Activated T-helper 2 cell treated with anti-CD3 and anti-CD28 coated beads, Interferon-gamma antibody, Interleukin-2, Interleukin-4, amounts not matched to agents 10 μg/mL and 5 μg/mL and 100 μg/mL, durations not matched to agents 14 hours and 24 hours and 36 hours (primary cell): ENCODE data around the gene LATS1. TPM values are rescaled to one million over a fixed set of nuclear protein-coding genes. Genes with fewer than 3 reads are reported as not detected.
"Not testable (repeated sequence)": the region's sequence is repeated elsewhere in the genome, so short reads cannot be mapped to it uniquely, and the experiment has no call there.

ENCODE experiments used
- DNase-seq: peaks from one replicate; pipeline ENCODE4 v3.0.0; 2021; ENCODE audit warnings: low spot score
- H3K27ac Mint-ChIP-seq: one replicate; pipeline ENCODE4 v1.8.0; 2021; ENCODE audit warnings: mixed read lengths
- H3K27me3 Mint-ChIP-seq: one replicate; pipeline ENCODE4 v1.8.0; 2021; ENCODE audit warnings: low read depth, mixed read lengths
- H3K36me3 Mint-ChIP-seq: one replicate; pipeline ENCODE4 v1.8.0; 2021; ENCODE audit warnings: low read depth, mixed read lengths
- H3K4me1 Mint-ChIP-seq: one replicate; pipeline ENCODE4 v1.8.0; 2021; ENCODE audit warnings: low read depth, mixed read lengths
- H3K4me3 Mint-ChIP-seq: one replicate; pipeline ENCODE4 v1.8.0; 2021; ENCODE audit warnings: low read depth, mild to moderate bottlenecking, moderate library complexity, mixed read lengths
- H3K9me3 Mint-ChIP-seq: one replicate; pipeline ENCODE4 v1.8.0; 2021; ENCODE audit warnings: mixed read lengths
- intact Hi-C: fragments of 100-400 bp; cut with micrococcal nuclease; formaldehyde crosslinking; loops from one replicate; pipeline ENCODE4 v1.15.1; 2023
- total RNA-seq: library from RNA; stranded (reverse); gene quantifications from 2 replicates; pipeline ENCODE4 v1.2.3, GENCODE V29; 2022

The LATS1 gene
- total RNA-seq, 1 donor from 2014 or later: 28.4 TPM

DNA sequence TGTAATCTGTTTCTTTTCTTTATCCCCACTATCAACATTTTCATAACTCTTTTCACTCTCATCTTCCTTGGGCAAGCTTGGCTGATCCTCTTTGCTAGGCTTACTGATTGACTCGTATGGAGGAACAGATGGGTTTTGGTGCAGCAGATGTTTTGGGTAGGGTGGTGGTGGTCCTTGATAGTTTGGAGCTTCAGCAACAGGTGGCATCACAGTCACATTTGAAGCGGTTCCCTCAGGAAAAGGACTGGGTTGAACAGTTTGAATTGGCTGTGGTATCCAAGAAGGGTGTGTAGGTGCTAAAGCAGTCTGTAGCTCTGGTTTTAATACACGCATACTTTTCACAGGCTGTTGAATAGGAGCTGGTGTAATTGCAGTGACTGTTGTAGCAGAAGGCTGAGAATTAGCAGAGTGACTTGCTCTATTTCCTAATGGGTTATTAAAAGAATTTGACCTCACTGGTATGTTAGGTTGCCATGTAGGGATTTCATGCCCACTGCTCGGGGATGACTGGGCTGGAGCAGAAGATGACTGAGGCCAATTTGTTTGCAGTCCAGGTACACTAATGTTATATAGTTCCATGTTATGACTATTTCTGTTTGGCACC, 34.5 kb downstream of the LATS1 start:
- intact Hi-C loops: no loop called here
- peaks cover 51% of the 10 kb centered on the region for H3K36me3 Mint-ChIP-seq
- no peak overlapping the region for H3K27ac Mint-ChIP-seq

DNA sequence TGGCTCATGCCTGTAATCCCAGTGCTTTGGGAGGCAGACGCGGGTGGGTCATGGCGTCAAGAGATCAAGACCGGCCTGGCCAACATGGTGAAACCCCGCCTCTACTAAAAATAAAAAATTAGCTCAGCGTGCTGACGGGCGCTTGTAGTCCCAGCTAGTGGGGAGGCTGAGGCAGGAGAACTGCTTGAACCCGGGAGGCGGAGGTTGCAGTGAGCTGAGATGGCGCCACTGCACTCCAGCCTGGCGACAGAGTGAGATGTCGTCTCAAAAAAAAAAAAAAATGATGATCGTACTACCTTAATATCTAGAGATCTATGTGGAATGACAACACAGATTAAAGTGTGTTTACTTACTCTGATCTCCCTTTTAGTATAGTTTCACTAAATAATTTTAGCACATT, 36.1 kb downstream of the LATS1 start:
- DNase-seq, intact Hi-C loops, H3K27me3 Mint-ChIP-seq, H3K4me3 Mint-ChIP-seq, H3K27ac Mint-ChIP-seq, H3K9me3 Mint-ChIP-seq: not testable (repeated sequence)
- Mint-ChIP-seq H3K4me1 (peaks cover 19% of the 10 kb centered on the region), H3K36me3 (peaks cover 57% of the 10 kb centered on the region)

More for the DNA sequence above, 34.5 kb downstream of the LATS1 start:
- Mint-ChIP-seq H3K9me3 (no peaks in the 10 kb centered on the region), H3K4me3 (no peak overlapping the region), H3K27me3 (no peaks in the 10 kb centered on the region), H3K4me1 (peaks cover 25% of the 10 kb centered on the region)
- no peak for DNase-seq

DNA sequence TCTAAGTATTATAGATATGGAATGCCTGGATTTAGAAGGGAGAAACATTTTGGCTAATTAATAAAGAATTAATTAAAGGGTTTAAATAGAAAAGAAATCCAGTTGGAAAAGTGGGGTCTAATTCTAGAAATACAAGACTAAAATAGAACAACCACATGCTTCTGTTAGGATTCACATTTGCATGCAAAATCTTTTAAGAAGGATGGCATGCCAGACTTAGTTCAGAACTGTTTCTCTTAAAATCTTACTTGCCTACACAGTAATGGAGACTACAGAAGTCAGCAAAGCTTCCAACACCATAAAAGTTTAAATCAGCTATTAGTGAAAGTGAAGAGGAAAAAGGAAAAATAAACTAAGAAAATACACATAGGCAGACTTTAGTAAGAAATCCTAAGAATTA, 36.7 kb downstream of the LATS1 start:
- Mint-ChIP-seq H3K27me3 (no peaks in the 10 kb centered on the region), H3K9me3 (no peaks in the 10 kb centered on the region), H3K4me1 (peaks cover 13% of the 10 kb centered on the region), H3K27ac (no peak overlapping the region), H3K36me3 (peaks cover 55% of the 10 kb centered on the region), H3K4me3 (no peak overlapping the region)
- intact Hi-C loops: no loop called here
- no peak for DNase-seq

DNA sequence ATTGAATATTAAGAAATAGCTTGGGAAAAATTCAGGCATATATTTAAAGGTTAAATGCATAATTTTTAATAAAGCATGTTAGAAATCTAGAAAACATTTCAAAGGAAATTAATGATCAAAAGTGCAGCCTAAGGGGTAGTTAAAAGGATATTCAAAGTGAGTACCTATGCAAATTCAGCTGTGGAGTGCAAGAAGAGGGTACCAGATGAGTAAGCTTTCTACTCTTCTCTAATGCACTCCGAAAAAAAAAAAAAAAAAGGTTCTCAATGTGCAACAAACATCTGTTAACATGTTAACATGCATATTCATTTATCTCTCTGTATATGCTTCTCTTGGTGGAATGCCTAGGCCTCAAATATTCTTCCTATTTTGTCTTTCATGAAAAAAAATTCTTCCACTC, 37.4 kb downstream of the LATS1 start:
- H3K4me1 Mint-ChIP-seq: peaks cover 7% of the 10 kb centered on the region
- DNase-seq: no peak
- H3K9me3 Mint-ChIP-seq: no peaks in the 10 kb centered on the region
- H3K4me3 Mint-ChIP-seq: no peak overlapping the region
- intact Hi-C loops: no loop called here
- peaks cover 56% of the 10 kb centered on the region for H3K36me3 Mint-ChIP-seq
- H3K27me3 Mint-ChIP-seq: no peaks in the 10 kb centered on the region
- H3K27ac Mint-ChIP-seq: no peak overlapping the region

DNA sequence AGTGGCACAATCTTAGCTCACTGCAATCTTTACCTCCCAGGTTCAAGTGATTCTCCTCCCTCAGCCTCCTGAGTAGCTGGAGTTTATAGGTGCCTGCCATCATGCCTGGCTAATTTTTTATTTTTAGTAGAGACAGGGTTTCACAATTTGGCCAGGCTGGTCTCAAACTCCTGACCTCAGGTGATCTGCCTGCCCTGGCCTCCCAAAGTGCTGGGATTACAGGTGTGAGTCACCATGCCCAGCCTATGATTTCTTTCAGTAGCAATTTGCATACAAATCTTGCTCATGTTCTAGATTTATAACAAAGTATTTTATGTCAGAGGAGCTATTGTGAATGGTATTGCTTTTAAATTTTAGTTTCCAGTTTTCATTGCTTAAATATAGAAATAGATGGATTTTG, 45.6 kb downstream of the LATS1 start:
- H3K27me3 Mint-ChIP-seq, intact Hi-C loops, DNase-seq, H3K27ac Mint-ChIP-seq, H3K4me3 Mint-ChIP-seq, H3K9me3 Mint-ChIP-seq, H3K4me1 Mint-ChIP-seq: not testable (repeated sequence)
- H3K36me3 Mint-ChIP-seq: peaks cover 79% of the 10 kb centered on the region

DNA sequence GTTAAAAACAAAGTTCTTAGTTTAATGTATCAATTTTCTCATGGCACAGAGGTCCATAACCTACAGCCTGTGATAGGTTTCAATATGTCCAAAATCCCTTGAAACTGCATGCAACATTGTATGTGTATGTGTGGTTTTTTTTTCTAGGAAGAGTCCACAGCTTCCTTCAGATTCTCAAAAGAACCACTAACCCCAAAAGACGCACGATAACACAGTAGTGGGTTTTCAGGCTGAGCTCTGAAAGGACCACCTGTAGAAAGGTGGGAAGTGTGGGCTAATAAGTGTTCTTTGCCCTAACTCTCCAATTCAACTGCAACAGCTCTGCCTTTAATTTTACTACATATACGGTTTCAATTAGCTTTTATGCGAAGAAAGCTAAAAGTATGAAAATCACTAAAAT, 57.9 kb downstream of the LATS1 start:
- Mint-ChIP-seq H3K27ac (peak overlapping the region; percentile 46), H3K4me1 (peaks cover 7% of the 10 kb centered on the region), H3K27me3 (no peaks in the 10 kb centered on the region), H3K4me3 (no peak overlapping the region), H3K36me3 (peaks cover 53% of the 10 kb centered on the region), H3K9me3 (no peaks in the 10 kb centered on the region)
- intact Hi-C loops: no loop called here
- DNase-seq: no peak

DNA sequence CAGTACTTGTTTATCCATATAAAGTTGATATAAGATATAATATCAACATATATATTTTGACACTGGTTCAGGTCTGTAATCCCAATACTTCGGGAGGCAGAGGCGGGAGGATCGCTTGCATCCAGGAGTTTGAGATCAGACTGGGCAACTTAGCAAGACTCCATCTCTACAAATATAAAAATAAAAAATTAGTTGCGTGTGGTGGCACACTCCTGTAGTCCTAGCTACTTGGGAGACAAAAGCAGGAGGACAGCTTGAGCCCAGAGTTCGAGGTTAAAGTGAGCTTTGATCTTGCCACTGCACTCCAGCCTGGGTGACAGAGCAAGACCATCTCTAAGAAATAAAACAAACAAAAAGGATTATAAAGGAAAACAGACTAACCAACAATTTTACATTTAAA, 60.5 kb downstream of the LATS1 start:
- Mint-ChIP-seq H3K27me3 (no peaks in the 10 kb centered on the region), H3K36me3 (peaks cover 38% of the 10 kb centered on the region), H3K9me3 (no peaks in the 10 kb centered on the region), H3K4me3 (no peak overlapping the region), H3K4me1 (peaks cover 7% of the 10 kb centered on the region), H3K27ac (no peak overlapping the region)
- no peak for DNase-seq
- intact Hi-C loops: no loop called here

DNA sequence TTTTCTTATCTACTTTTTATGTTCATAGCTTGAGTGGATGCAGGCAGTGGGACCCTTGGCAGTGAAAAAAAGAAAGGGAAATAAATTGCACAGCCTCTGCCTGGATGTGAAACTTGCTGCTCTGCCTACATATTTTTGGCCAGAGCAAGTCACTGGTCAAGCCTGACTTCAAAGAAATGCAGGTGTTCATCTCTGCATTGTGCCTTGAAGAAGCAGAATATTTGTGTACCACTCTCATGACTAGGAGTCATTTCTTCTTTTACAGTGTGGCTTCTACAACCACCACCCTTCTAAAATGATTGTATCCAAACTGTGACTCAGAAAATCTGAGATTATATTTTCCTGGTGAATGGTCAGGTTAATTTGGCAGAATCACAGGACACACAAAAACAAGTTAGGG, 66.8 kb downstream of the LATS1 start:
- Mint-ChIP-seq H3K4me1 (peaks cover 15% of the 10 kb centered on the region), H3K9me3 (no peaks in the 10 kb centered on the region), H3K36me3 (peaks cover 11% of the 10 kb centered on the region), H3K27ac (no peak overlapping the region), H3K27me3 (no peaks in the 10 kb centered on the region), H3K4me3 (no peak overlapping the region)
- no peak for DNase-seq
- intact Hi-C loops: no loop called here

DNA sequence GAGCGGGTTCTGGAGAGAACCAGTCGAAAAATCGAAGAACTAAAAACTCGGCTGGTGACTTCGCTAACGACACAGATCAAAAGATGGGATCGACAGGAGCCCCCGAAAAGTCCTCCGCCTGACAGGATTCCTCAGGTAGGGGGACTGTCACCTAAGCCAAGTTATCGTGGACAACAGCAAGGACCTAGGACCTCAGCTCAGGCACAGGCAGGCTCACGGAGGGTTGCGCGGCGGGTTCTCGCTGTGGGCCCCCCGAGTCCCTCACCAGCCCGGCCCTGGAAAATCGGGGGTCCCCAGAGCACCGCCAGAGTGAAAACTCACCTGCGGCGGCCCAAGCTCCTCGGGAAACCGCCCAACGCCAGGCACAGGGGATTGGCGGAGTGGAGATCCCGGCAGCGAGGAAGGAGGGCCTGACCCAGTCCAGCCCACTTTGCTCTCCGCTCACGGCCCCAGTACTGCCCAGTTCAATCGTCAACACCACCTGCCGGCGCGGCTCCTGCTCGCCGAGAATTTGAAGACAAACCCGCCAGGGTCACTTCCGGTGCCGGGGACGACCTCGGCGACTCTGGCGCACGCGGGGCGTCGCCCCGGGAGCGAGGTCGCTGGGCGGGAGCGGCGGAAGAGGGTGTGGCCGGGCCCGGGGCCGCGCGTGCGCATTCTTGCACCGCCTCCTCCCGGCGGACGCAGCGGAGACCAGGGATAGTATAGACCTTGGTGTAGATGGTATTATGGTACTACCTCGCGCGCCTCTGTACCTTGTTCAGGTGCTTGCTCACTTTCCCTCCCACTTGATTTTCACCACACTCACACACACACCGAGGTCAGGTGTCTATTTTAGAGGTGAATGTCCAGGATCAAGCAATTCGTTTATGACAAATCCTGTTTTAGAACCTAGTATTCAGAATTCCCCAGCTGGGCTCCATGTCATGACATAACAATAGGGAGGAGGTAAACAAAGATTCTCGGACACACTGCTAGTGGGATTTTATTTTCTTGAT, 69.5 kb downstream of the LATS1 start, which contains the start of gene KATNA1:
KATNA1 (minus strand) TSS at position 567 of the 998 bp plus-strand sequence. CDS start 10,167 bp downstream, outside the sequence.
- no peaks in the 10 kb centered on the region for H3K36me3 Mint-ChIP-seq
- H3K9me3 Mint-ChIP-seq: no peaks in the 10 kb centered on the region
- peak within 1 kb of the TSS; percentile 81 for H3K27ac Mint-ChIP-seq
- peak; percentile 87 for DNase-seq
- intact Hi-C loops: loop anchor here (1.0 to 5.0 kb wide), 6 partner anchors 38 to 102 kb away; partner anchors contain the start of genes GINM1, LATS1 and PPIL4
- H3K4me1 Mint-ChIP-seq: peaks cover 24% of the 10 kb centered on the region
- H3K4me3 Mint-ChIP-seq: peak within 1 kb of the TSS; percentile 91
- H3K27me3 Mint-ChIP-seq: no peaks in the 10 kb centered on the region

DNA sequence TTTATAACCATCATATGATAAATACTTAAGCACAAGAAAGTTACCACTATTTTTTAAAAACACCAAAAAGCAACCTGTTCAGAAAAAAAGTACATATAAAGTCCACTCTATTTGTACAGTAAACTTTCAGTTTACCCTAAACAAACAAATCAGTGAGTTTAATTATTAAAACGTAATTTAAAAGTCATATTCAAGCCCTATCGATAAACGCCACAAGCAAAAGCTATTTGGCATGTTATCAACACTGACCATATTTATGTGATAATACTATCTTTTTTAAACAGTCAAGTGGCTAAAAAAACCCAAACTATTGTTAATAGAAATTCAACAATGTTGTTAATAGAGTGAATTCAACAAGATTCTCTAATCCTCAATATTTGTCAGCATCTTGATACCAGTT, 71.3 kb downstream of the LATS1 start:
- intact Hi-C loops: loop anchor here (5.0 kb wide), 1 partner anchor 99 kb away; the partner anchor contains the start of gene PPIL4
- H3K4me3 Mint-ChIP-seq: peak overlapping the region; percentile 91
- no peak for DNase-seq

DNA sequence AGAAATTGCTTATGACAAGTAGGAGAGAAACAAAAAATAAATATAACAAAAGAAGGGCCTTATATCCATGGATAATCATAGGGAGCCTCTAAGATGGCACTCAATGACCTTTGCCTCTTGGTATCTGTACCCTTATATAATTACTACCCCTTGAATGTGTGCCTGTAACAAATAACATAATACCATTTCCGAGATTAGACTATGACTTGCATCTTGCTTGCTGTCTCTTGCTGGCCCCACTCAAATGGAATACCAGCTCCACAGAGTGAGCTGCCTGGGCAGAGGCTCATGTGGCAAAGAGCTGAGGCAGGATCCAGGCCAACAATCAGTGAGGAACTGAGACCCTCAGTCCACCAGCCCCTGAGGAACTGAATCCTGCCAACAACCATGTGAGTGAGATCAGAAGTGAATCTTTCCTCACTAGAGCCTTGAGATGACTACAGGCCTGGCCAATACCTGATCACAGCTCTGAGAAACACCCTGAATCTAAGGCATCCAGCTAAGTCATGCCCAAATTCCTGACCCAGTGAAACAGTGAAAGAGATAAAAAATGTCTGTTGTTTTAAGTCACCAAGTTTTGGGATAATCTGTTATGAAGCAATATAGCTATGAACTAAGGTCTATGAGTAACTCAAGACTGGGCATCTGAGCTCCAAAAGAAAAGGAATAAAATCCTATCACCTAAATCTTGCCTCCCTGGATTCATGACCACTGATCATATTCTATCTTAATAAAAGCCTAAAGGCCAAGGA, 74.9 kb downstream of the LATS1 start:
- Mint-ChIP-seq H3K36me3 (peaks cover 16% of the 10 kb centered on the region), H3K4me1 (peaks cover 26% of the 10 kb centered on the region), H3K4me3 (no peak overlapping the region), H3K27me3 (no peaks in the 10 kb centered on the region), H3K27ac (no peak overlapping the region), H3K9me3 (no peaks in the 10 kb centered on the region)
- no peak for DNase-seq
- intact Hi-C loops: no loop called here

More for the DNA sequence above, 71.3 kb downstream of the LATS1 start:
- H3K27ac Mint-ChIP-seq: no peak overlapping the region
- H3K4me1 Mint-ChIP-seq: peaks cover 29% of the 10 kb centered on the region
- H3K27me3 Mint-ChIP-seq: no peaks in the 10 kb centered on the region
- no peaks in the 10 kb centered on the region for H3K9me3 Mint-ChIP-seq
- peaks cover 5% of the 10 kb centered on the region for H3K36me3 Mint-ChIP-seq

DNA sequence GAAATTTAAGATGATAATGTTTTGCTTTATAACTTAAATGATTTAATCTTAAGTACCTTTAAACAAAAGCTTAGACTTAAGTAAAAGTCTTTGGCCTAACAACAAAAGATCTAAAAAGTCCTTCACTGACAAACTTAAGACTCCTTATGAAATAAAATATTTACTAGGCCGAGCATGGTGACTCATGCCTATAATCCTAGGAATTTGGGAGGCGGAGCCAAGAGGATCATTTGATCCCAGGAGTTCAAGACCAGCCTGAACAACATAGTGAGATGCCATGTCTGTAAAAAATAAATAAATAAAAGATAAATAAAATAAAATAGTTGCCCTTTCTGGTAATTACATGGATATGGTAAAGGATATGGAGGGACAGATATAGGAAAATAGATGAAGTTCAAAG, 81.8 kb downstream of the LATS1 start:
- Mint-ChIP-seq H3K4me3 (no peak overlapping the region), H3K27me3 (no peaks in the 10 kb centered on the region), H3K27ac (no peak overlapping the region), H3K36me3 (peaks cover 28% of the 10 kb centered on the region), H3K9me3 (no peaks in the 10 kb centered on the region), H3K4me1 (no peaks in the 10 kb centered on the region)
- intact Hi-C loops: no loop called here
- DNase-seq: no peak
